Measurements from ENCODE around the gene MSRB3. TPM values are rescaled to one million over a fixed set of nuclear protein-coding genes. Genes with fewer than 3 reads are reported as not detected.

MSRB3 gene
- total RNA-seq, 3 donors from 2014 or later: 8.1 to 154 (median 18.3) TPM

GRCh38 chr12:65292241-65292640 lies 13.8 kb downstream of the MSRB3 start:
- DNase-seq (no peak), ATAC-seq (no peak)
- no peak for TF ChIP-seq CTCF (IDR thresholded peaks at IDR 0.05)
- H3K4me1 ChIP-seq (ENCODE audit: low read depth): no peaks in the 10 kb centered on the region
- intact Hi-C loops (cut with DNase I, micrococcal nuclease): no loop called here
- no peak overlapping the region for H3K4me3 ChIP-seq
- H3K9me3 ChIP-seq: no peaks in the 10 kb centered on the region
- H3K36me3 ChIP-seq (ENCODE audit: low read depth): no peaks in the 10 kb centered on the region

- intact Hi-C loops (cut with DNase I, micrococcal nuclease): no loop called here
- Histone ChIP-seq H3K4me1 (ENCODE audit: low read depth) (no peaks in the 10 kb centered on the region), H3K4me3 (no peak overlapping the region), H3K36me3 (ENCODE audit: low read depth) (no peaks in the 10 kb centered on the region), H3K9me3 (no peaks in the 10 kb centered on the region)
- TF ChIP-seq CTCF (IDR thresholded peaks at IDR 0.05): no peak
- no peak for ATAC-seq
- no peak for DNase-seq
Measured at GRCh38 chr12:65293735-65294134, 15.3 kb downstream of the MSRB3 start.

GRCh38 chr12:65294641-65295262 lies 16.3 kb downstream of the MSRB3 start:
- intact Hi-C loops (cut with DNase I, micrococcal nuclease): no loop called here
- no peak overlapping the region for H3K4me3 ChIP-seq
- H3K4me1 ChIP-seq (ENCODE audit: low read depth): no peaks in the 10 kb centered on the region
- no peaks in the 10 kb centered on the region for H3K9me3 ChIP-seq
- no peak for TF ChIP-seq CTCF (IDR thresholded peaks at IDR 0.05)
- DNase-seq (no peak), ATAC-seq (no peak)
- H3K36me3 ChIP-seq (ENCODE audit: low read depth): no peaks in the 10 kb centered on the region

GRCh38 chr12:65296508-65297265 lies 18.2 kb downstream of the MSRB3 start:
- Histone ChIP-seq H3K4me1 (ENCODE audit: low read depth) (no peaks in the 10 kb centered on the region), H3K9me3 (no peaks in the 10 kb centered on the region), H3K4me3 (no peak overlapping the region), H3K36me3 (ENCODE audit: low read depth) (no peaks in the 10 kb centered on the region)
- intact Hi-C loops (cut with DNase I, micrococcal nuclease): no loop called here
- no peak for TF ChIP-seq CTCF (IDR thresholded peaks at IDR 0.05)
- ATAC-seq (no peak), DNase-seq (no peak)

- Histone ChIP-seq H3K36me3 (ENCODE audit: low read depth) (no peaks in the 10 kb centered on the region), H3K4me1 (ENCODE audit: low read depth) (no peaks in the 10 kb centered on the region), H3K4me3 (no peak overlapping the region), H3K9me3 (no peaks in the 10 kb centered on the region)
- intact Hi-C loops (cut with DNase I, micrococcal nuclease): no loop called here
- no peak for DNase-seq
- TF ChIP-seq CTCF (IDR thresholded peaks at IDR 0.05): no peak
- ATAC-seq: no peak
Measured at GRCh38 chr12:65300097-65300496, 21.6 kb downstream of the MSRB3 start.
